Neural progenitor cell (in vitro differentiated cells): ENCODE results near the gene ZNF215.

Source experiments
- CTCF ChIP-seq: fragments of 200-600 bp; sonication (generic); IDR thresholded peaks from 2 replicates; pipeline ENCODE4 v1.5.1; 2017; ENCODE audit warnings: antibody characterized with exemption, mild to moderate bottlenecking
- EZH2 ChIP-seq: fragments of 200-600 bp; sonication (generic); IDR thresholded peaks from 2 replicates; pipeline ENCODE4 v1.6.1; 2017; ENCODE audit warnings: antibody characterized with exemption, mild to moderate bottlenecking, moderate library complexity
- EZH2phosphoT487 ChIP-seq: fragments of 200-600 bp; sonication (generic); IDR thresholded peaks from 2 replicates; pipeline ENCODE4 v1.6.1; 2017; ENCODE audit warnings: antibody characterized with exemption

- no peak for TF ChIP-seq CTCF
- no peak for TF ChIP-seq EZH2
- TF ChIP-seq EZH2phosphoT487 = no peak
Observed at GRCh38 chr11:6991227-6991626, 65.0 kb downstream of the ZNF215 start.
